HG03097 (cell line): Measurements from ENCODE around the gene IL17C.

Experiments
- ATAC-seq: cut with Tn5 transposase; IDR thresholded peaks from one replicate; pipeline ENCODE4 v1.9.1; 2021; ENCODE audit not compliant: unreplicated experiment, low FRiP score

Gene IL17C

GRCh38 chr16:88624977-88625576 is 13.3 kb upstream of the IL17C start:
- ATAC-seq = no peak

- no peak for ATAC-seq
Observed at GRCh38 chr16:88626646-88627045, 11.7 kb upstream of the IL17C start.

GRCh38 chr16:88627531-88628411 is 10.6 kb upstream of the IL17C start:
- ATAC-seq = no peak

GRCh38 chr16:88628512-88628974 is 9.8 kb upstream of the IL17C start:
- no peak for ATAC-seq

- no peak for ATAC-seq
Observed at GRCh38 chr16:88629835-88630234, 8.5 kb upstream of the IL17C start.

- no peak for ATAC-seq
Observed at GRCh38 chr16:88630433-88630832, 7.9 kb upstream of the IL17C start.

GRCh38 chr16:88630941-88631340 is 7.4 kb upstream of the IL17C start:
- no peak for ATAC-seq

- no peak for ATAC-seq
Observed at GRCh38 chr16:88631384-88631783, 7.0 kb upstream of the IL17C start.

GRCh38 chr16:88631920-88632586 is 6.3 kb upstream of the IL17C start:
- no peak for ATAC-seq

- ATAC-seq = no peak
Observed at GRCh38 chr16:88632587-88632930, 5.8 kb upstream of the IL17C start.

- ATAC-seq = peak; percentile 24
Observed at GRCh38 chr16:88633684-88634140, 4.7 kb upstream of the IL17C start.

- peak; percentile 47 for ATAC-seq
Observed at GRCh38 chr16:88634141-88634993, 4.0 kb upstream of the IL17C start.

GRCh38 chr16:88634994-88635670 is 3.2 kb upstream of the IL17C start:
- ATAC-seq = peak; percentile 10

GRCh38 chr16:88635671-88636319 is 2.6 kb upstream of the IL17C start:
- no peak for ATAC-seq

GRCh38 chr16:88636488-88637265 is 1.7 kb upstream of the IL17C start:
- ATAC-seq = no peak

GRCh38 chr16:88639231-88640038 is 1.1 kb downstream of the IL17C start:
- ATAC-seq = no peak

- ATAC-seq = no peak
Observed at GRCh38 chr16:88640039-88640495, 1.7 kb downstream of the IL17C start.
